SU-DHL-6 (cell line): ENCODE data around the gene SPATA4.

Source experiments
- EZH2phosphoT487 ChIP-seq: fragments of 200-600 bp; sonication (generic), shearing (Covaris generic); conservative IDR thresholded peaks from 2 replicates; pipeline ENCODE4 v1.6.1; 2018; ENCODE audit warnings: mild to moderate bottlenecking, antibody characterized with exemption, low read length, moderate library complexity, mixed read lengths
- TF ChIP-seq, protein P1 (sequence below): fragments of 200-600 bp; sonication (generic); IDR thresholded peaks from one replicate; pipeline ENCODE4 v1.5.1; 2017; ENCODE audit warnings: antibody characterized with exemption, mild to moderate bottlenecking, low read length, moderate library complexity; ENCODE audit not compliant: insufficient read depth, poor library complexity, severe bottlenecking

- TF ChIP-seq, protein P1, sequence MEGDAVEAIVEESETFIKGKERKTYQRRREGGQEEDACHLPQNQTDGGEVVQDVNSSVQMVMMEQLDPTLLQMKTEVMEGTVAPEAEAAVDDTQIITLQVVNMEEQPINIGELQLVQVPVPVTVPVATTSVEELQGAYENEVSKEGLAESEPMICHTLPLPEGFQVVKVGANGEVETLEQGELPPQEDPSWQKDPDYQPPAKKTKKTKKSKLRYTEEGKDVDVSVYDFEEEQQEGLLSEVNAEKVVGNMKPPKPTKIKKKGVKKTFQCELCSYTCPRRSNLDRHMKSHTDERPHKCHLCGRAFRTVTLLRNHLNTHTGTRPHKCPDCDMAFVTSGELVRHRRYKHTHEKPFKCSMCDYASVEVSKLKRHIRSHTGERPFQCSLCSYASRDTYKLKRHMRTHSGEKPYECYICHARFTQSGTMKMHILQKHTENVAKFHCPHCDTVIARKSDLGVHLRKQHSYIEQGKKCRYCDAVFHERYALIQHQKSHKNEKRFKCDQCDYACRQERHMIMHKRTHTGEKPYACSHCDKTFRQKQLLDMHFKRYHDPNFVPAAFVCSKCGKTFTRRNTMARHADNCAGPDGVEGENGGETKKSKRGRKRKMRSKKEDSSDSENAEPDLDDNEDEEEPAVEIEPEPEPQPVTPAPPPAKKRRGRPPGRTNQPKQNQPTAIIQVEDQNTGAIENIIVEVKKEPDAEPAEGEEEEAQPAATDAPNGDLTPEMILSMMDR, result no peak
- TF ChIP-seq EZH2phosphoT487, result no peak
Measured at GRCh38 chr4:176186067-176186466, 9.3 kb downstream of the SPATA4 start.
